Liver (tissue), 3 donors: ENCODE results near the gene PDE9A.

Experiments used
- NR2F2 ChIP-seq: IDR thresholded peaks from 2 replicates; pipeline ENCODE4 v1.6.1; 2016; ENCODE audit warnings: antibody characterized with exemption
- RXRA ChIP-seq, 2 donors: IDR thresholded peaks; 2 replicates each; pipeline ENCODE4 v1.6.1; 2017 to 2018; ENCODE audit warnings: antibody characterized with exemption in 2 of 2, mild to moderate bottlenecking in 1 of 2
- YY1 ChIP-seq: IDR thresholded peaks from 2 replicates; pipeline ENCODE4 v1.6.1; 2016; ENCODE audit warnings: antibody characterized with exemption, mild to moderate bottlenecking
- TF ChIP-seq, protein P1 (sequence below): IDR thresholded peaks from 2 replicates; pipeline ENCODE4 v1.6.1; 2016; ENCODE audit warnings: antibody characterized with exemption
- TF ChIP-seq, protein P2 (sequence below): IDR thresholded peaks from 2 replicates; pipeline ENCODE4 v1.6.1; 2016; ENCODE audit warnings: antibody characterized with exemption, mild to moderate bottlenecking
- TF ChIP-seq, protein P3 (sequence below): fragments of 150-350 bp; IDR thresholded peaks from 2 replicates; pipeline ENCODE4 v1.5.1; 2017; ENCODE audit warnings: improper control_type of control experiment, low read depth, low read length; ENCODE audit not compliant: missing input control
- donor health status: healthy.
- donor health status: healthy.

DNA sequence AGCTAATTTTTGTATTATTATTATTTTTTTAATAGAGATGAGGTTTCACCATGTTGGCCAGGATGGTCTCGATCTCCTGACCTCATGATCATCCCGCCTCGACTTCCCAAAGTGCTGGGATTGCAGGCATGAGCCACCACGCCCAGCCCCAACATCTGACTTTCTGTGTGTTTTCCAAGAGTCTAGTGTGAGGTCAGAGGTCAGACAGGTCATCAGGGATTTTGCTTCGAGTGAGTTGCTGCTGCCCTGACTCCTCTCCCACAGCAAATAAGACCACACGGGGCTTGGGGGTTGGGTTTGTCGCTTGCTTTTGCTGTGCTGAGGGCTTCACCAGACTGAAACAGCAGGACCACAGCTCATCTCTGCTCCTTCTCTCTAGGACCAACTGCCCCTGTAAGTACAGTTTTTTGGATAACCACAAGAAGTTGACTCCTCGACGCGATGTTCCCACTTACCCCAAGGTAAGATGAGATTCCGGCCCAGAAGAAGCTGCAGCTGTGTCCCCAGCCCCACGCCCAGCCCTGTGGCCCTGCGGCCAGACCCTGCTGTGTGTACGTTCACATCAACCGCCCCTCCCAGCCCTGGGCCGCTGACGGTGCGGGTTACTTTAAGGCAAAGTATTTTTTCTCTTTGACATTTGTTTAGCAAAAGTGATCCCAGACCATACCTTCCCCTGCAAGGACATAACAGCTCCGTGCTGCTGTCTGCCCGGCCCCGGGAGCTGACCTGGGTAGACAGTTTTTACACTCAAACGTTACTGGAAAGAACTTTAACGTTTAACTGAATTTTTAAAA lies 97.5 kb downstream of the PDE9A start:
- TF ChIP-seq NR2F2, result no peak
- TF ChIP-seq YY1, result no peak
- TF ChIP-seq, protein P1, sequence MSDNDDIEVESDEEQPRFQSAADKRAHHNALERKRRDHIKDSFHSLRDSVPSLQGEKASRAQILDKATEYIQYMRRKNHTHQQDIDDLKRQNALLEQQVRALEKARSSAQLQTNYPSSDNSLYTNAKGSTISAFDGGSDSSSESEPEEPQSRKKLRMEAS, result no peak
- TF ChIP-seq, protein P2, sequence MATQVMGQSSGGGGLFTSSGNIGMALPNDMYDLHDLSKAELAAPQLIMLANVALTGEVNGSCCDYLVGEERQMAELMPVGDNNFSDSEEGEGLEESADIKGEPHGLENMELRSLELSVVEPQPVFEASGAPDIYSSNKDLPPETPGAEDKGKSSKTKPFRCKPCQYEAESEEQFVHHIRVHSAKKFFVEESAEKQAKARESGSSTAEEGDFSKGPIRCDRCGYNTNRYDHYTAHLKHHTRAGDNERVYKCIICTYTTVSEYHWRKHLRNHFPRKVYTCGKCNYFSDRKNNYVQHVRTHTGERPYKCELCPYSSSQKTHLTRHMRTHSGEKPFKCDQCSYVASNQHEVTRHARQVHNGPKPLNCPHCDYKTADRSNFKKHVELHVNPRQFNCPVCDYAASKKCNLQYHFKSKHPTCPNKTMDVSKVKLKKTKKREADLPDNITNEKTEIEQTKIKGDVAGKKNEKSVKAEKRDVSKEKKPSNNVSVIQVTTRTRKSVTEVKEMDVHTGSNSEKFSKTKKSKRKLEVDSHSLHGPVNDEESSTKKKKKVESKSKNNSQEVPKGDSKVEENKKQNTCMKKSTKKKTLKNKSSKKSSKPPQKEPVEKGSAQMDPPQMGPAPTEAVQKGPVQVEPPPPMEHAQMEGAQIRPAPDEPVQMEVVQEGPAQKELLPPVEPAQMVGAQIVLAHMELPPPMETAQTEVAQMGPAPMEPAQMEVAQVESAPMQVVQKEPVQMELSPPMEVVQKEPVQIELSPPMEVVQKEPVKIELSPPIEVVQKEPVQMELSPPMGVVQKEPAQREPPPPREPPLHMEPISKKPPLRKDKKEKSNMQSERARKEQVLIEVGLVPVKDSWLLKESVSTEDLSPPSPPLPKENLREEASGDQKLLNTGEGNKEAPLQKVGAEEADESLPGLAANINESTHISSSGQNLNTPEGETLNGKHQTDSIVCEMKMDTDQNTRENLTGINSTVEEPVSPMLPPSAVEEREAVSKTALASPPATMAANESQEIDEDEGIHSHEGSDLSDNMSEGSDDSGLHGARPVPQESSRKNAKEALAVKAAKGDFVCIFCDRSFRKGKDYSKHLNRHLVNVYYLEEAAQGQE, result no peak
- no peak for TF ChIP-seq RXRA (IDR thresholded peaks at IDR 0.05)
- TF ChIP-seq, protein P3, sequence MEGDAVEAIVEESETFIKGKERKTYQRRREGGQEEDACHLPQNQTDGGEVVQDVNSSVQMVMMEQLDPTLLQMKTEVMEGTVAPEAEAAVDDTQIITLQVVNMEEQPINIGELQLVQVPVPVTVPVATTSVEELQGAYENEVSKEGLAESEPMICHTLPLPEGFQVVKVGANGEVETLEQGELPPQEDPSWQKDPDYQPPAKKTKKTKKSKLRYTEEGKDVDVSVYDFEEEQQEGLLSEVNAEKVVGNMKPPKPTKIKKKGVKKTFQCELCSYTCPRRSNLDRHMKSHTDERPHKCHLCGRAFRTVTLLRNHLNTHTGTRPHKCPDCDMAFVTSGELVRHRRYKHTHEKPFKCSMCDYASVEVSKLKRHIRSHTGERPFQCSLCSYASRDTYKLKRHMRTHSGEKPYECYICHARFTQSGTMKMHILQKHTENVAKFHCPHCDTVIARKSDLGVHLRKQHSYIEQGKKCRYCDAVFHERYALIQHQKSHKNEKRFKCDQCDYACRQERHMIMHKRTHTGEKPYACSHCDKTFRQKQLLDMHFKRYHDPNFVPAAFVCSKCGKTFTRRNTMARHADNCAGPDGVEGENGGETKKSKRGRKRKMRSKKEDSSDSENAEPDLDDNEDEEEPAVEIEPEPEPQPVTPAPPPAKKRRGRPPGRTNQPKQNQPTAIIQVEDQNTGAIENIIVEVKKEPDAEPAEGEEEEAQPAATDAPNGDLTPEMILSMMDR, result no peak
